Transverse colon (tissue), 4 donors: Measurements from ENCODE around the gene ECEL1.
"Not testable (repeated sequence)": the region's sequence is repeated elsewhere in the genome, so short reads cannot be mapped to it uniquely, and the experiment has no call there.

Experiments
- EP300 ChIP-seq: sonication (generic); formaldehyde crosslinking; IDR thresholded peaks from one replicate; pipeline ENCODE4 v1.6.1; 2017; ENCODE audit warnings: antibody characterized with exemption, low read depth
- POLR2A ChIP-seq: fragments of 450-650 bp; IDR thresholded peaks from one replicate; pipeline ENCODE4 v1.6.1; 2016; ENCODE audit warnings: antibody characterized with exemption, mild to moderate bottlenecking, moderate library complexity
- POLR2AphosphoS5 ChIP-seq, 3 donors: sonication (generic); formaldehyde crosslinking; IDR thresholded peaks; one replicate each; pipeline ENCODE4 v1.6.1; 2016; ENCODE audit warnings: antibody characterized with exemption in 3 of 3
- TF ChIP-seq, protein P1 (sequence below), 5 experiments: fragments of 200-600 bp in 3 of 5; fragments of 450-650 bp in 2 of 5; sonication (generic) in 3 of 5; IDR thresholded peaks; 1 replicate in 2 of 5; 2 replicates in 3 of 5; pipeline ENCODE4 v1.5.1; 2016 to 2017; ENCODE audit warnings: antibody characterized with exemption in 5 of 5, inconsistent platforms in 3 of 5, mild to moderate bottlenecking in 2 of 5, moderate library complexity in 1 of 5

DNA sequence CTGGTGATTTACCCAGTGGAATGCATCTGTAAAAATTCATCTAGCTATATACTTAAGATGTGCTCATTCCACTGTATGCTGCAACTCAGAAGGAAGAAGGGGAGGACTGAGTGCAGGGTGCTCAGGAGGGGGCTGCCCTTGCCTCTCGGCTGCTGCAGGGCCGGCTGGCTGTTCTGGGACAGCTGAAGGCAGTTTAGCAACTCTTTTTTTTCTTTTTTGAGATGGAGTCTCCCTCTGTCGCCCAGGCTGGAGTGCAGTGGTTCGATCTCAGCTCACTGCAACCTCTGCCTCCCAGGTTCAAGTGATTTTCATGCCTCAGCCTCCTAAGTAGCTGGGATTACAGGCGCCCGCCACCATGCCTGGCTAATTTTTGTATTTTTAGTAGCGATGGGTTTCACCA, 45.2 kb upstream of the ECEL1 start:
- TF ChIP-seq, protein P1, sequence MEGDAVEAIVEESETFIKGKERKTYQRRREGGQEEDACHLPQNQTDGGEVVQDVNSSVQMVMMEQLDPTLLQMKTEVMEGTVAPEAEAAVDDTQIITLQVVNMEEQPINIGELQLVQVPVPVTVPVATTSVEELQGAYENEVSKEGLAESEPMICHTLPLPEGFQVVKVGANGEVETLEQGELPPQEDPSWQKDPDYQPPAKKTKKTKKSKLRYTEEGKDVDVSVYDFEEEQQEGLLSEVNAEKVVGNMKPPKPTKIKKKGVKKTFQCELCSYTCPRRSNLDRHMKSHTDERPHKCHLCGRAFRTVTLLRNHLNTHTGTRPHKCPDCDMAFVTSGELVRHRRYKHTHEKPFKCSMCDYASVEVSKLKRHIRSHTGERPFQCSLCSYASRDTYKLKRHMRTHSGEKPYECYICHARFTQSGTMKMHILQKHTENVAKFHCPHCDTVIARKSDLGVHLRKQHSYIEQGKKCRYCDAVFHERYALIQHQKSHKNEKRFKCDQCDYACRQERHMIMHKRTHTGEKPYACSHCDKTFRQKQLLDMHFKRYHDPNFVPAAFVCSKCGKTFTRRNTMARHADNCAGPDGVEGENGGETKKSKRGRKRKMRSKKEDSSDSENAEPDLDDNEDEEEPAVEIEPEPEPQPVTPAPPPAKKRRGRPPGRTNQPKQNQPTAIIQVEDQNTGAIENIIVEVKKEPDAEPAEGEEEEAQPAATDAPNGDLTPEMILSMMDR (IDR thresholded peaks at IDR 0.05), result not testable (repeated sequence)
- not testable (repeated sequence) for TF ChIP-seq EP300; POLR2A; POLR2AphosphoS5 (IDR thresholded peaks at IDR 0.05)
